GM18907 (cell line): ENCODE results near the gene ERCC6L.
A peak's percentile ranks its signal among the peaks of the same experiment; 100 is the strongest.

Source experiments
- ATAC-seq: cut with Tn5 transposase; IDR thresholded peaks from one replicate; pipeline ENCODE4 v1.9.1; 2021; ENCODE audit warnings: mild to moderate bottlenecking, moderate library complexity; ENCODE audit not compliant: unreplicated experiment

The ERCC6L gene

DNA sequence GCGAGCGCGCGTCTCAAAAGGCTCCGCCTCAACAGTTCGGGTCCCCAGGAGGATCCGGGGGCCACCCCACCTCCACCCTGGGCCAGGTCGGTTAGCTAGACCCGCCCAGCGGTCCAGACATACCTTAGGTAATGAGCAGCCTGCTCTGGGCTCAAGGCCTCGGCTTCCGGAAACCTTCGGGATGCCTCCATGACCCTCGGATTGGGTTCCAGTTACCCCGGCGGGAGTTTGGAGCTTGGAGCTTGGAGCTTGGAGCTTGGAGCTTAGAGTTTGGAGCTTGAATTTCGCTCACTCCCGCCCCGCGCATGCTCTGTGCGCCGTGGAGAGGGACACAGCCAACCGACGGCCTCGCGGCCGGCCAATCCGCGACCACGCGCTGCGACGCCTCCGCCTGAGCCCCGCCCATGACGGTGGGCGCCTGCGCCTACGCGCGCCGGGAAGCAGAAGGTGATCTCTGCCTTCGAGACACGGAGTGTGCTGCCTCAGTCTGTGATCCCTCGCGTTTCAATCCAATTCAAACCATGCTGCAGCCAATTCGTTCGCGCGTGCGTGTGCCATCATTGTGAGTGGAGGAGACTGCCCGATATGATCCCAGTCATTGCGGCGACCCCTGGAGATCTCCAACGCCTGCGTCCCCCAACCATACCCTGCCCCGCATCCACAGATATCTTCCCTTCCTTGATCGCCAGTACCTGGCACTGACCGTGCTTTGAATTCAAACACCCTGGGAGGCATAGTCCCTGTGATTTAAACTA lies at the start of gene ERCC6L:
TSS of gene ERCC6L (minus strand) at position 307 of the 755 bp plus-strand sequence. CDS start at position 191, 116 bp downstream.
- peak; percentile 96 for ATAC-seq

DNA sequence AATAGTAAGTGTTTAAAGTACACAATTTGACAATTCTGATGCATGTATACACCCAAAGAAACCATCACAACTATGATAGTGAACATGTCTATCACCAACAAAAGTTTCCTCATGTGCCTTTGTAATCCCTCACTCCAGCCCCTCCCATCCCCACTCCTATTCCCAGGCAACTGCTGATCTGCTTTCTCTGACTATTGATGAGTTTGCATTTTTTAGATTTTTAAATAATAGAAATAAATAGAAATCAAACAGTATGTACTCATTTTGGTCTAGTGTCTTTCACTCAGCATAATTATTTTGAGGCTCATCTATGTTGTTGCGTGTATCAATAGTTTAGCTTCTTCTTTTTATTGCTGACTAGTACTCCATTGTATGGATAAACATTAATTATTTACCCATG lies 43.5 kb upstream of the ERCC6L start:
- no peak for ATAC-seq

DNA sequence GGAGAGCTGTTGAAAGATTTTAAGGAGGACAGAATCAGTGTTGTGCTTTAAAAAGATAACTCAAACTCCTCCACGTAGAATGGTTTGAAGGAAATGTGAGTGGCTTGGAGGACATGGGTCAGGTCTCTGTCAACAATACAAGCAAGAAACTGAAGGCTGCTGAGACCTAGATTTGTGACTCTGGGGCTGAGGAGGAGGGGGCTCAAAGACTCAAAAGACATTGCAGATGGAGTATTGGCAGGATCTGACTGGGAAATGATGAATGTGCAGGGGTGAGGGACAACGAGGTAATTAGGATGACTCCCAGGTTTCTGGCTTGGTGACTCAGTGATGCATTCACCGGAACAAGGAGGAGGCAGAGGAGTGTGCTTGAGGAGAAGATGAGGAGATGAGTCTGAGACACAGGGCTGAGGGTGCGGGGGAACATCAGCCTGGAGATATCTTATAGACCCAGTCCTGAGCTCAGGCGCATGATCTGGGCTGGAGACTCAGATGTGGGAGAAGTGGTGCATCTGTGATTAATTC lies 41.6 kb upstream of the ERCC6L start:
- ATAC-seq: no peak

- ATAC-seq: peak; percentile 31
Observed at GRCh38 chrX:72276478-72276953, 37.7 kb upstream of the ERCC6L start.

DNA sequence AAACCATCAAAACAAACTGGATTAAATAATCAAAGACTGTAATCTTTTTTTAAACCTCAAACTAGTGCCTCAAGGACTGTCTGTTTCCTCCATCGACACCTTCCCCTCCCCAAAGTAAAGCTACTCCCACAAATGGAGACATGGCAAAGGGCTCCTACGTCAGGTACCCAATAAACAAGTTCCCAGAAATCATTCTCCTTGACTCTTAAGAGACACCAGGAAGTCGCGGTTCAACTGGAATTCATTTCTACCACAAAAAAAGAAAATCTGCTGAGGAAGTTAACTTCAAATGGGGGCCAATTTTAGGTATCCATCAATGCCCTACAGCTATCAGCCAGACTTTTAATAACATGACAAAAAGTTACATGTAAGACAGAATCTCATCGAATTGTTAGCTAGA lies 35.7 kb upstream of the ERCC6L start:
- no peak for ATAC-seq

- no peak for ATAC-seq
Observed at GRCh38 chrX:72273718-72274117, 34.9 kb upstream of the ERCC6L start.

GRCh38 chrX:72272868-72273267 lies 34.0 kb upstream of the ERCC6L start:
- no peak for ATAC-seq

DNA sequence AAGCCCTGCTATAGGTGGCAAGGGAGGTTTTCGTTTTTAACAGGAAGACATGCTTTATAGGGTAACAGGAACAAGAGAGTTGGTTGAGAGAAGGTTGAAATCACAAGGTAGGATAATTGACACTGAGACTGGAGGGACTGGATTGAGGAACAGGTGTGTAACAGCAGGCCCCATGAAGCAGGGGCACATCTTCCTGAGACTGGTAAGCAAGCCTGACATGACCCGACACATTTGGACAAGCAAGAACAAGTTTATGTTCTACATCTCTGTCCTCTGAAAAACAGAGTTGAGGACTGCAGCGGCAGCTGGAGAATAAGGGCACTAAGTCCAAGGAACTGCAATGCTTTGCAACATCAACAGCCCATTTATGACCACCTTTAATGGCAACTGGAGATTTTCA lies 33.0 kb upstream of the ERCC6L start:
- ATAC-seq: no peak

DNA sequence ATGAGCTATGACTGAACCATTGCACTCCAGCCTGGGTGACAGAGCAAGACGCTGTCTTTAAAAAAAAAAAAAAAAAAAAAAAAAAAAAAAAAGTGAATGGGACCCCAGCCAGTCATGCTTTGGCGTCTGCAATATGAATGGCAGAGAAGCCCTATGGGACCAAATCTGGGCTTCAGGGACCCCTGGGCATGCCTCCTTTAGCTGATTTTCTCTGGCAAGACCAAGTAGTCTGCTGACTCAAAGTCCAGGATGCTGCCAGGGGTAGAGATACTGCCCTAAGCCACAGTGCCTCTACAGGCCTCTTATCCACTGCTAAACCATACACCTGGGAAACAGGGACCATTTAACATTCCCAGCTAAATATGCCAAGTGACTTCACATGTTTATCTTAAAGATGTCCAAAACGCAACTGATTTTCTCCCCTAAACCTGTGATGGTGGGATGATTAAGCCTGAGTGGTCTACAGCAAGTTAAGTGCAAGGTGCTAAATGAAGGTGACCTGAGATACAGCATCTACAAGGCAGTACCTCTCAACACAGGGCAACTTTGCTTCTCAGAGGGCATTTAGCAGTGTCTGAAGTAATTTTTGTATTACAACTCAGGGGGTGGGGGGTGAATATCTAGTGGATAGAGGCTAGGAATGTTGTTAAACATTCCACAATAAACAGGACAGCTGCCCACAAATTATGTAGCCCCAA lies 32.4 kb upstream of the ERCC6L start:
- ATAC-seq: no peak

- no peak for ATAC-seq
Observed at GRCh38 chrX:72270316-72270866, 31.6 kb upstream of the ERCC6L start.

DNA sequence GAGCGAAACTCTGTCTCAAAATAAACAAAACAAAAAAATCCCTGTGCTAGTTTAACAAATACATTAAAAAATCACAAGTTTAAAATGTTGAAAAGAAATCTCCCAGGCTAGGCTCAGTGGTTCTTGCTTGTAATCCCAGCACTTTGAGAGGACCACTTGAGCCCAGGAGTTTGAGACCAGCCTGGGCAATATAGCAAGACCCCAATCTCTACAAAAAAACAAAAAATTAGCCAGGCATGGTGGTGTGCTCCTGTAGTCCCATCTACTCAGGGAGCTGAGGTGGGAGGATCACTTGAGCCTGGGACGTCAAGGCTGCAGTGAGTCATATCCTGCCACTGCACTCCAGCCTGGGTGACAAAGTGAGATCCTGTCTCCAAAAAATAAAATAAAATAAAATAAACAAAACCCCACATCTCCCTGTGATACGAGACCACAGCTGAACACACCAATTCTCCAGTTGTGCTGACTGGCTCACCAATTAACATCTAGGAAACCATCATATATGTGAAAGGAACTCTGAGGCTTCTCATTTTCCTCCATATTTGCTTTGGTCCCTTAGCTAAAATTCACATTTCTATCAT lies 30.9 kb upstream of the ERCC6L start:
- no peak for ATAC-seq

GRCh38 chrX:72268597-72269365 lies 30.0 kb upstream of the ERCC6L start:
- no peak for ATAC-seq

DNA sequence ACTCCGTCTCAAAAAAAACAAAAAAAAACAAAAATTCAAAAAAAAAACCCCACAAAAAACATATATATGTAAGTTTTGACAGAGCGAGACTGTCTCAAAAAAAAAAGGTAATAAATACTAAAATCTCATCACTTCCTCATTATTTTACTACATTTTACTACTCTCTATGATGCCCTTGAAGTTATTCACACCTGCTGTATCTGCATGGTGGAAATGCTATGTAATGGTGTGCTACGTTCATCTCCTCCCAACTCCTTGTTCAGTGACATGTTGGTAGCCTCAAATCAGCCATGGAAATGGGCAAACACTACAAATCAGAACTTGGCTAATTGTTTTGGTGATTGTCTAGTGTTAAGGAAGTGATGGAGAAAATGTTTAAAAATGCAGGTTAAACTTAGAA lies 26.4 kb upstream of the ERCC6L start:
- ATAC-seq: no peak

- ATAC-seq: no peak
Observed at GRCh38 chrX:72262077-72262476, 23.2 kb upstream of the ERCC6L start.

DNA sequence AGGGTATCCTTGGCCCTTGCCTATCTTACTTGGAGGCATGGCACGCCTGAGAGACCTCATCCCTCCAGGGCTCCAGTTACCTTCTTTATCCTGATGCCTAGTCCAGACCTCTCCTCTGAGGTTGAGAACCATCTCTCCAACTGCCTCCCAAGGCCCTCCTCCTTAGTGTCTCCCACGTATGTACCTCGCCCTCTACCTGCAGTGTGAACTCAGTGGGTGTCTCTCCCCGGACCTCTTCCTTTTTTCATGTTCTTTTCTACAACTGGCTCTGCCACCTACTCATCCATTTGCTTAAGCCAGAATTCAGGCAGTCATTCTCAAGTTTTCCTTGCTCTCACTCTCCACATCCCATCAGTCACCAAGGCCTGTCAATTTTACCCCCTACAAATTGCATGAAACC lies 21.6 kb upstream of the ERCC6L start:
- ATAC-seq: no peak

- no peak for ATAC-seq
Observed at GRCh38 chrX:72258174-72258573, 19.3 kb upstream of the ERCC6L start.

- no peak for ATAC-seq
Observed at GRCh38 chrX:72255864-72256263, 17.0 kb upstream of the ERCC6L start.

DNA sequence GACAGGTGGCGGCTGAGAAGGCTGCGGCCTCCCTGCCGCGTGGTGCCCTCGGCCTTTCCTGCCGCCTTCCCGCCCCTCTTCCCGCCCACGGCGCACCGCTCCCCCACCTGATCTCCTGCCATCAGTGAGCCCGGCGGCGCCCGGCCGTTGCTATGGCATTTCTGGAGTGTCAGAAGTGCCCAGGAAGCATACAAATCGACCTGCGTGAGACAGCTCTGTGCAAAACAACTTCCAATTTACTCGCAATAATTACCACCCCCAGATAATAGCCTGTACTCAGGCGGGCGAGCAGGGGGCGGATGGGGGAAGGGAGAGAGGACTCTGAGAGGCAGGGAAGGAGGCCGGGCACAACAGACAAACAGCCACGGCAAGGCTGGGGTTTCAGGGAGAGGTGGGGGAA lies 16.6 kb upstream of the ERCC6L start:
- no peak for ATAC-seq

DNA sequence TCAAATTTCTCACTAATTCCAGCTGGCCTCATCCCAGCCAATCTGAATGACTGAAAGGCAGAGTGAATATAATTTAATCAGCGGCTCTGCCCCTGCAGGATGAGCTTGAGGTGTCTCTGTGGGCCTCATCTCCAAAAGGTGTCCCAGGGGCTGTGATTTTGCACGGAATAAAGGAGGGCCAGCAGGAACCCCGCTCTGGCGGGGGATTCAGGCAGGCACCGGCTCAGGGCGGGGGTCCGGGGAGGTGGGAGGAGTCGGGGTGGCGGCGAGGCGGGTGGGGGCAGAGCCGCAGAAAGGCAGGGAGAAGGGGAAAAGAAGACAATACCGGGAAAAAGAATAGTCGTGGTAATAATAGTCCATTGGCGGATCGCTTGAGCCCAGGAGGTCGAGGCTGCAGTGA lies 16.0 kb upstream of the ERCC6L start:
- no peak for ATAC-seq

DNA sequence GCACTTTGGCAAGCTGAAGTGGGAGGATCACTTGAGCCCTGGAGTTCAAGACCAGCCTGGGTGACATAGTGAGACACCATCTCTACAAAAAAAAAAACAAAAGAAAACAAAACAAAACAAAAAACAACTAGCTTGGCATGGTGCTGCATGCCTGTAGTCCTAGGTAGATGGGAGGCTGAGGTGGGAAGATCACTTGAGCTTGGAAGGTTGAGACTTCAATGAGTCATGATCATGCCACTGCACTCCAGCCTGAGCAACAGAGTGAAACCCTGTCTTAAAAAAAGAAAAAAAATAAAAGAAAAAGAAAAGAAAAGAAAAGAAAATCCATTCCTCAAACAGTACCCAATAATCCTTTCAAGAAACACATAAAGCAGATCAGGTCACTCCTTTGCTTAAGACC lies 14.9 kb upstream of the ERCC6L start:
- ATAC-seq: no peak
